ENCODE measurements around the gene SORBS2.

SORBS2 gene

GRCh38 chr4:185838514-185839193, 26.7 kb upstream of the SORBS2 start:
- H3K27ac ChIP-seq: peak overlapping the region; percentile 67
- TF ChIP-seq CTCF (conservative IDR thresholded peaks at IDR 0.05): no peak

DNA sequence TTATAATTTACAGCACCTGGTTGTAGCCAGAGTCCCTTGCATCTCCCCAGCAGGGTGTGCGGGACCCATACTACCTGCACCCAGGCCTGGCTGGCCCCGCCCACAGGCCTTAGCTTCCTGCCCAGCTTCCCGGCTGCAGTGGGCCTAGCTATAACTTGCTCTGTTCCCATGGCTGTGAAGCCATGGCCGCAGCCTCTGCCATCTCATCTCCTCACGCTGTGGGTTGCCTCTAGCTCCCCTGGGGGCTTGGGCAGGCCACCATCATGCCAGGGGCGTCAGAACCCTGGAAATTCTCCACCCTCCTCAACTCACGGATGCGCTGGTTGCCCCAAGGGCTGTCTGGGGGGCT, 26.1 kb upstream of the SORBS2 start:
- H3K27ac ChIP-seq: peak overlapping the region; percentile 67
- no peak for TF ChIP-seq CTCF (conservative IDR thresholded peaks at IDR 0.05)

DNA sequence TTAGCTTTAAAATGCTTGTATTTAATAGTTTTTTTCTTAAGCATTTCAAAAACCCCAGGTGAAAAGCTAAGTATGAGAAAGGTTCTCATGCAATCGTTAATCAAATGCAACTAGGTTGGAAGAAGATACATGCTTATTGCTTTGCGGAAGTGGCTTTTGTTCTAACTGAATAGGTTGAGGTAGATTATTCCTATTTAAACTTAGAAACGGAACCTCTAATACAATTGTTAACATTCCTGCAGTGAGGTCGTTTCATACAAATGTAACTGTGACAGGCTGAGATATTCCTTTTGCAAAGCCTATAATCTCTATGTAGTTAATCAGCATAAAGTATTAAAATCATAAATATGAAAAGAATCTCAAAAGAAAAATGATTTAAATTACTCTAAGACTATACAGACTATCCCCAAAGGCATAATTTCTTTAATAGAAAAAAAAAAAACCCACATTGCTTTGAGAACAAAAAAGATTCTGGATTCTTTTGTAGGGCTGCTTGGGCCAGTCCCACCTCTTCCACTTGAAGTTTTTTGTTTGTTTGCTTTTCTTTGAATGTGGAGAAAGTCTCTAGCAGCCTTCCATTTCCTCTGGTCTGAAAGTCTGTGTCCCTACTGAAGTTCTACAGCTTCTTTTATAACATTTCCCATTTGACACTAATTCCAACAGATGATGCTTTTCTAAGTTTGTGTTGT, 25.6 kb upstream of the SORBS2 start:
- TF ChIP-seq CTCF (conservative IDR thresholded peaks at IDR 0.05): no peak
- peak overlapping the region; percentile 67 for H3K27ac ChIP-seq

DNA sequence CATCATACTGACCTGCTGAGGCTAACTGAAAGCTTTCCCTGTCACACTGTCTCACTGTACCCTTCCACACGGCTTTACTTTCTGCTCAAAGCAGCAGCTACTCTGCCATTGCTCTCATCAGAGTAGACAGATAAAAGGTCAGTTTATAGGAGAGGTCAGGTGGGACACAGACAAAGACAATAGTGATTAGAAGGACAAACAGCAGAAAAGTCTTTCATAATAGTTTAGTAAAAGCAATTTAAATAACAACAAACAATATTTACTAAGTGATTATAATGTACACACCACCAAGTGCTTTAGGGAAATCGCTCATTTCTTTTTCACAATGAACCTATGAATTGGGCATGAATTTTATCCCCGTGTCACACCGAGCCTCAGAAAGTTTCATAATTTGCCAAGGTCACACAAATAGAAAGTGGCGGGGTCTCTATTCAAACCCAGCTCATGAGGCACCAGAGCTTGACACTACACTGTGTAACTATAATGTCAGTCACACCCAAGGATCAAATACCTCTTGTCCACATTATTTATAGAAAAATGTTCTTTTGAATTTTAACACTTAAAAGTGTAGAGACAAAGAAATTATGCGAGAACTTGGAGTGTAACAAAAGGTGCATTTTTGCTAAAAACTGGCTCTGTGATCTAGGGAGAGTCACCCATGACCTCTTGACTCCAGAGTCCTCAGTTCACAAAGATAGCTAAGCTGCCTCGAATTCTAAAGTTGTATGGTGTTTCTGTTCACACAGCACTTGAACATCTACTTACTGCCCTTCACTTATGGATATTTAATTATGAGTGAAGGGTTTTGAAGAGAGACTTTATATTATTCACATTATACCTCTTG, 24.5 kb upstream of the SORBS2 start:
- no peak for TF ChIP-seq CTCF (conservative IDR thresholded peaks at IDR 0.05)
- H3K27ac ChIP-seq: peak overlapping the region; percentile 67

- TF ChIP-seq CTCF (conservative IDR thresholded peaks at IDR 0.05): no peak
- H3K27ac ChIP-seq: peak overlapping the region; percentile 67; the same call in 1 of the 2 replicates
These were observed 23.8 kb upstream of the SORBS2 start for GRCh38 chr4:185835814-185836213.

DNA sequence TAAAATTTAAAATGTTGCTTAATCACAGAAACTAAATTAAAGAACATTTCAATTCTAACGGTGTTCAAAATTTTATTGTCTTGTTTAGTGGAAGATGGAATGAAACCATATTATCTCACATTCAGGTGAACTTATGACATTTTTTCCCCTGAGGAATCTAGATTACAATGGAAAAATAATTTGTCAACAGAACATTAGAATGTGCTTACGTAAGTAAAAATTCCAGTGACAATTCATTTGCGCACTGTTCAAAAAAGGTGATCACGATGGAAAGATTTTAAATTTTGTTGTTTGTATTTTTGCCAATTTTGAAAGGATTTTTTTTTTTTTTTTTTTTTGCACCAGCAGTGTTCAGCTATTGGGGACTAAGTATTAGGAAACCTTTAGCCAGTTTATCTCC, 23.3 kb upstream of the SORBS2 start:
- no peak for TF ChIP-seq CTCF (conservative IDR thresholded peaks at IDR 0.05)
- H3K27ac ChIP-seq: no peak overlapping the region

GRCh38 chr4:185834778-185835177, 22.8 kb upstream of the SORBS2 start:
- no peak for TF ChIP-seq CTCF (conservative IDR thresholded peaks at IDR 0.05)

More at GRCh38 chr4:185834778-185835177, 22.8 kb upstream of the SORBS2 start:
- H3K27ac ChIP-seq: no peak overlapping the region

Data from VCaP (cell line).